Thymus (tissue), 11 donors: Measurements from ENCODE around the gene ADCY10. TPM values are rescaled to one million over a fixed set of nuclear protein-coding genes. Genes with fewer than 3 reads are reported as not detected.
"Not testable (repeated sequence)": the region's sequence is repeated elsewhere in the genome, so short reads cannot be mapped to it uniquely, and the experiment has no call there.

Experiments
- DNase-seq, 9 donors: peaks; one replicate each; pipeline ENCODE4 v3.0.0-alpha.2; 2013; ENCODE audit warnings: low spot score in 9 of 9, low read depth in 6 of 9, missing footprints in 1 of 9
- H3K27ac ChIP-seq, 2 donors: one replicate each; pipeline ENCODE4 v1.5.1; 2013; ENCODE audit warnings: control low read depth in 1 of 2, low read depth in 1 of 2, low read length in 1 of 2, mild to moderate bottlenecking in 1 of 2, moderate library complexity in 1 of 2
- H3K27me3 ChIP-seq, 2 donors: one replicate each; pipeline ENCODE4 v1.5.1; 2013; ENCODE audit warnings: low read length in 1 of 2; ENCODE audit not compliant: control insufficient read depth in 2 of 2, insufficient read depth in 1 of 2
- H3K36me3 ChIP-seq, 2 donors: one replicate each; pipeline ENCODE4 v1.5.1; 2013; ENCODE audit warnings: low read length in 1 of 2, mild to moderate bottlenecking in 1 of 2, moderate library complexity in 1 of 2; ENCODE audit not compliant: control insufficient read depth in 2 of 2, insufficient read depth in 2 of 2
- H3K4me1 ChIP-seq, 2 donors: one replicate each; pipeline ENCODE4 v1.5.1; 2013; ENCODE audit warnings: low read length in 2 of 2; ENCODE audit not compliant: control insufficient read depth in 2 of 2, insufficient read depth in 2 of 2
- H3K4me3 ChIP-seq, 2 donors: one replicate each; pipeline ENCODE4 v1.5.1; 2013; ENCODE audit warnings: low read length in 2 of 2, control low read depth in 1 of 2, mild to moderate bottlenecking in 1 of 2
- H3K9me3 ChIP-seq, 2 donors: one replicate each; pipeline ENCODE4 v1.5.1; 2013; ENCODE audit warnings: low read length in 1 of 2, mild to moderate bottlenecking in 1 of 2; ENCODE audit not compliant: control insufficient read depth in 2 of 2, insufficient read depth in 1 of 2
- WGBS: extraction: QIAGEN DNeasy Blood & Tissue Kit; methylation state at CpG from one replicate; pipeline ENCODE4 v1.1.7; 2013; 5-methylcytosine and 5-hydroxymethylcytosine counted together
- polyA plus RNA-seq: library from polyadenylated mRNA; stranded (reverse); fragments of 200-250 nt; gene quantifications from one replicate; pipeline ENCODE4 v1.2.3, GENCODE V29; 2013
- total RNA-seq: library from RNA; stranded (reverse); fragments of 120-200 nt; gene quantifications from one replicate; pipeline ENCODE4 v1.2.4, GENCODE V29; 2013
- donor health status: healthy.

ADCY10 gene
- total and polyA plus RNA-seq, 2 donors: 0.09 to 0.30 TPM

DNA sequence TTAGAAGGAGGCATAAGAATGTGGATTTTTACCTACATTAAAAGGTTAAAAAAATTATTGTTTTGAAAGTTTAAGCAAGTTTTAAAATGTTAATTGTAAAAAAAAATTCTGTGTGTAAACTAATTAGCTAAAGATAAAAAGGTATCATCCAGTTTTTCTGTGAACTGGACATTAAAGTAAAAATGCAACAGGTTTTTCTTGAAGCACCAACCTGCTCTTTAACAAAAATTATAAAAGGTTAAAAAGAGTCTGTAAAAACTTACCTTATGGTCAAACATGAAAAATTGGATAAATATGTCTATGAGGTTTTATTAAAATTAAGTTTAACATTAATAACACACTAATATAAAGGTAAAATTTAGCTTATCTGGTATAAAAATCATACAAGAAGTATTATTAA lies 48.7 kb downstream of the ADCY10 start:
- not testable (repeated sequence) for H3K9me3 ChIP-seq, H3K4me1 ChIP-seq, H3K36me3 ChIP-seq, H3K27me3 ChIP-seq, H3K4me3 ChIP-seq, H3K27ac ChIP-seq, DNase-seq

DNA sequence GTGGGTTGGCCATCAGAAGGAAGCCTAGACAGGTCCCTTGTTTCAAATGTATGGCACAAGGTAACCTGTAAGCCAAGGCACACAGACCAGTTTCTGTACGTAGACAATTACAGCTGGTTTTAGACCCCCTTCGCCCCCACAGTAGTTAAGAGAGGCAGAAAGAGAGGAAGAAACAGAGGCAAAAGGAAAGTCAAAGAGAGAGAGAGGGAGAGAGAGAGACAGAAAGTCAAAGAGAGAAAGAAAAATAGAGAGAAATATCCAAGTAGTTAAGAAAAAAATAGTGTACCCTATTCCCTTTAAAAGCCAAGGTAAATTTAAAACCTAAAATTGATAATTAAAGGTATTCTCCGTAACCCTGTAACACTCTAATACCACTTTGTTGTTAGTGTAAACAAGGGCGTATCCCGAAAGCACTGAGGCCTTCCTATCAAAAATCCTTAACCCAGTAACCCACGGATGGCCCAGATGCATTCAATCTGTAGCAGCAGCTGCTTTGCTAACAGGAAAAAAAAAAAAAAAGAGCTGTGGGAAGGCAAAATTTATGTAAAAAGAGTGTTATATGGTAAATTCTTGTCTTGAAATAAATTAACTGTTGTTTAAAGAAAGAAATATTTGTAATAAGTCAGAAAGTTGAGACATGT lies 49.4 kb downstream of the ADCY10 start:
- 97% methylated on average over 6 of the region's 6 CpGs for WGBS
- no peak for DNase-seq
- Histone ChIP-seq H3K4me3 (no peak overlapping the region), H3K27ac (no peak overlapping the region), H3K4me1 (no peaks in the 10 kb centered on the region), H3K36me3 (no peaks in the 10 kb centered on the region), H3K27me3 (no peaks in the 10 kb centered on the region), H3K9me3 (no peaks in the 10 kb centered on the region)

DNA sequence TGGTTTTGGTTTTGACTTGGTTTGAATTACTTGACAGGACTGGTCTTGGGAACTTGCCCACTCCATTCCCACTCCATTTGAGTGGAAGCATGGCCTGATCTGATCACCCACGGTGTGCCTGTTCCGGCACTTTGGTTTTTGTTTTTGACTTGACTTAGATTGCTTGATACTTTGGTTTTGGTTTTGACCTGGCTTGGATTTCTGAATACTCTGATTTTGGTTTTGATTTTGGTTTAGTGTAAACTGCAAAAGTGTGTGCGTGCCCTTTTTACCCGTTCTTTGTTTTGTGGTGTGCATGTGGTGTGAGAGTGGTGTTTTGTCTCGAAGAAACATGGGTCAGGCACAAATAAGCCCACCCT lies 50.0 kb downstream of the ADCY10 start:
- H3K4me3 ChIP-seq: no peak overlapping the region
- H3K27ac ChIP-seq: no peak overlapping the region
- no peaks in the 10 kb centered on the region for H3K36me3 ChIP-seq
- DNase-seq: no peak
- WGBS: 95% methylated on average over 5 of the region's 5 CpGs
- no peaks in the 10 kb centered on the region for H3K27me3 ChIP-seq
- no peaks in the 10 kb centered on the region for H3K9me3 ChIP-seq
- no peaks in the 10 kb centered on the region for H3K4me1 ChIP-seq

DNA sequence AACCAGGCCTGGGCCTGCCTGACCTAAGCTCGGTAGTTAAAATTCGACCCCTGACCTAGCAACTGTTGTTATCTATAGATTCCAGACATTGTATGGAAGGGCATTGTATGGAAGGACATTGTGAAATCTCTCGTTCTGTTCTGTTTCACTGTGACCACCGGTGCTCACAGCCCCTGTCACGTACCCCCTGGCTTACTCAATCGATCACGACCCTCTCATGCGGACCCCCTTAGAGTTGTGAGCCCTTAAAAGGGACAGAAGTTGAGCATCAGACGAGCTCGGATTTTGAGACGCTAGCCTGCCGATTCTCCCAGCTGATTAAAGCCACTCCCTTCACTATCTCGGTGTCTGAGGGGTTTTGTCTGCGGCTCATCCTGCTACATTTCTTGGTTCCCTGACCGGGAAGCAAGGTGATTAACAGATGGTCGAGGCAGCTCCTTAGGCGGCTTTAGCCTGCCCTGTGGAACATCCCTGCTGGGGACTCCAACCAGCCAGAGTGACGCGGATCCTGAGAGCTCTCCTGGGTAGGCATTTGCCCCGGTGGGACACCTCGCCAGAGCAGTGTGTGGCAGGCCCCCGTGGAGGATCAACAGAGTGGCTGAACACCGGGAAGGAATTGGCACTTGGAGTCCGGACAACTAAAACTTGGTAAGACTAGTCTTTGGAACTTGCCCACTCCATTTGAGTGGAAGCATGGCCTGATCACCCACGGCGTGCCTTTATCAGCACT lies 50.6 kb downstream of the ADCY10 start:
- not testable (repeated sequence) for H3K9me3 ChIP-seq, H3K27me3 ChIP-seq, H3K36me3 ChIP-seq, H3K27ac ChIP-seq, H3K4me1 ChIP-seq, DNase-seq, H3K4me3 ChIP-seq
- 96% methylated on average over 26 of the region's 26 CpGs for WGBS

DNA sequence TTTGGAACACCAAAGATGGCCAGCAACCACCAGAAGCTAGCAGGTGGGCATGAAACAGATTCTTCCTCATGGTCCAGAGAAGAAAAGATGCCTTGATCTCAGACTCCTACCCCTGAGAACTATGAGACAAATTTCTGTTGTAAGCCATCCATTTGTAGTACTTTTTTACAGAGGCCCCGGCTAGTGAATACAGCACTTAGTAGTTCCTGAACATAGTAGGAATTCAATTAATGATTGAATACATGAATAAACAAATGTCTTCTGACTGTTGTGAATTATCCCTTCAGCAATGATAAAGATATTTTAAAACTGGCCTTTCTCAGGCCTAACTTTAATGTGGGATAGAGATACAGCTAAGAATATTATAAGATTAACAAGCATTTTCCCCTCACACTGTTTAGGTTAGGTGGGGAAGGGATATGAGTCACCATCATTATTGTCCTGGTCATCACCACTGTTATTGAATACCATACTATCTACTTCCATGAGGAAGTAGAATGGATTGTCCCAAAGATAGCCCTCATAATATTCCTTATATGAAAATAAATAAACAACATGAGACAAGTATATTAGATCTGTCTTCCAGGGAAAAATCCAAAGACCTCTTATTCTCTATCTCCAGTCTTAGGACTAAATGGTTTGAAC lies 51.4 kb downstream of the ADCY10 start:
- no peaks in the 10 kb centered on the region for H3K4me1 ChIP-seq
- H3K27ac ChIP-seq: no peak overlapping the region
- H3K27me3 ChIP-seq: no peaks in the 10 kb centered on the region
- H3K36me3 ChIP-seq: no peaks in the 10 kb centered on the region
- no peak overlapping the region for H3K4me3 ChIP-seq
- no peak for DNase-seq
- 99% methylated on average over 1 of the region's 1 CpG for WGBS
- no peaks in the 10 kb centered on the region for H3K9me3 ChIP-seq

DNA sequence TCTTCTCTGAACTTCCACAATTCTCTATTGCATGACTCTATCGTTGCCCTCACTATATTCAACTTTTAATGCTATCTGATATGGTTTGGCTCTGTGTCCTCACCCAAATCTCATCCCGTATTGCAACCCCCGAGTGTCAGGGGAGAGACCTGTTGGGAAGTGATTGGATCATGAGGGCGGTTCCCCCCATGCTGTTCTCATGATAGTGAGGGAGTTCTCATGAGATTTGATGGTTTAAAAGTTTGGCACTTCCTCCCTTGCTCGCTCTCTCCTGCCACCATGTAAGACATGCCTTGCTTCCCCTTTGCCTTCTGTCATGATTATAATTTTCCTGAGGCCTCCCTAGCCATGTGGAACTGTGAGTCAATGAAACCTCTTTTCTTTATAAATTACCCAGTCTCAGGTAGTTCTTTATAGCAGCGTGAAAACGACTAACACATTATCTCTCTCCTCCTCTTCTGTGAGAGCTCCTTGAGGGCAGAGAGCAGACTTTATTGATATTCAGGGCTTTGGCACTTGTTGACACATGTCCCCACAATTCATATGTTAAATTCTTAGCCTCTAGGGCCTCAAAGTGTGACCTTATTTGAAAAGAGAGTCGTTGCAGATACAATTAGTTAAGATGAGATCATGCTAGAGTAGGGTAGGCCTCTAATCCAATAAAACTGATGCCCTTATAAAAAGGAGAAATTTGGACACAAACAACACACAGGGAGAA lies 52.1 kb downstream of the ADCY10 start:
- 93% methylated on average over 8 of the region's 8 CpGs for WGBS
- no peak for DNase-seq
- no peak overlapping the region for H3K27ac ChIP-seq
- no peaks in the 10 kb centered on the region for H3K9me3 ChIP-seq
- no peaks in the 10 kb centered on the region for H3K27me3 ChIP-seq
- no peaks in the 10 kb centered on the region for H3K36me3 ChIP-seq
- no peaks in the 10 kb centered on the region for H3K4me1 ChIP-seq
- H3K4me3 ChIP-seq: no peak overlapping the region

DNA sequence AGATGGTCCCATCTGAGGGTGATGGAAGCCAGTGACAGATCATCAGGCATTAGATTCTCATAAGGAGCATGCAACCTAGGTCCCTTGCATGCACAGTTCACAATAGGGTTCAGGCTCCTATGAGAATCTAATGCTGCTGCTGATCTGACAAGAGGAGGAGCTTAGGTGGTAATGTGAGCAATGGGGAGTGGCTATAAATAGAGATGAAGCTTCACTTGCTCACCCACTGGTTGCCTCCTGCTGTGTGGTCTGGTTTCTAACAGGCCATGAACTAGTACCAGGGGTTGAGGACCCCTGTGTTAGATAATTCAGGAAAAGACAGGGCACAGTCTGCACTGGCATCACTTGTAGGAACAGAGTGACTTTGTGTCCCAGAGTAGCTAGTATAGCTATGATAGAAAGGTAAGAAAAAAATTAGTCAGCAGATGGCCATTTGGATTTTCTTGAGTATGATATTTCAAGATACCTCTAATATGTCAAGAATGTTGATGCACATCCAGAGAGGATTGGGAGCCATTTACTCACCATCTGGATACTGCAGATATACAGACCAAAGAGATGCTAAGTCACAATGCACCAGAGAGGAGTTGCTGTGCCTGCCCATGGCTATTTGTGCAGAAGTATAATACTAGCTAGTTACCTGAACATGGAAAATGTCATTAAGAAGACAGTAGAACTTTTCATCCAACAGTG lies 53.6 kb downstream of the ADCY10 start:
- Histone ChIP-seq H3K36me3 (no peaks in the 10 kb centered on the region), H3K4me3 (no peak overlapping the region), H3K4me1 (no peaks in the 10 kb centered on the region), H3K27me3 (no peaks in the 10 kb centered on the region), H3K27ac (no peak overlapping the region), H3K9me3 (no peaks in the 10 kb centered on the region)
- no peak for DNase-seq

DNA sequence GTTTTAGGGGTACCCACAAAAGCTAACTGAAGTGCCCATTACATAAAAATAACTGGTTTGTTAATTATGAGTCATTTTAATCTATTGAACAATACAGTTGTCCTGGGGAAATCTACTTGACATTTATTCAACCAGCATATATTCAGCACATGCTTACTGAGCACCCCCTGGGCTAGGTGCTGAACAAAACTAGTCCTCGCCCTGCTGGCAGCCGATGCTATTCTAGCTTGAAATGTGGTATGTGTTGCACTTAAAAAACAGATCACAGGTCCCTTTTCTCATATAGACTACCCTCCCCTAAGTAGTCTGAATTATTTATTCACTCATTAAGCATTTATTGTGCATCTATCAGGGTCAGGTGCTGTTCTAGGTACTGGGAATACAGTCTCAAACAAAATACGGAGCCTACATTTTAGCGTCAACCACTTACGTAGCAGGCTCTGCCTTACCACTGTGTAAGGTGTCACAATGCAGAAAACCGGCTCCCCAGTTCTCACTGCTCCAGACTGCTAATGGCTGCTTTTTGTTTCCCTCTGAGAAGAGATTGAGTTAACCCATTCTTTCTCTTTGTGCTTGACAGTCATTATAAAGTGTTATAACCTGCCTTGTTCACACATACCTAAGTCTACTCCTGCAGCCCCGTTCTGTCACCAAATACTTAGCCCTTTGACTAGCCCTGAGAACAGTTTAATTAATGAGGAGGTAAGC lies 57.1 kb downstream of the ADCY10 start:
- 94% methylated on average over 7 of the region's 7 CpGs for WGBS
- DNase-seq: no peak
- H3K27ac ChIP-seq: no peak overlapping the region
- no peaks in the 10 kb centered on the region for H3K36me3 ChIP-seq
- H3K4me3 ChIP-seq: no peak overlapping the region
- no peaks in the 10 kb centered on the region for H3K9me3 ChIP-seq
- H3K27me3 ChIP-seq: no peaks in the 10 kb centered on the region
- H3K4me1 ChIP-seq: no peaks in the 10 kb centered on the region
